ENCODE measurements around the gene VCAM1.
"Not testable (repeated sequence)": the region's sequence is repeated elsewhere in the genome, so short reads cannot be mapped to it uniquely, and the experiment has no call there.

VCAM1 gene, protein sequence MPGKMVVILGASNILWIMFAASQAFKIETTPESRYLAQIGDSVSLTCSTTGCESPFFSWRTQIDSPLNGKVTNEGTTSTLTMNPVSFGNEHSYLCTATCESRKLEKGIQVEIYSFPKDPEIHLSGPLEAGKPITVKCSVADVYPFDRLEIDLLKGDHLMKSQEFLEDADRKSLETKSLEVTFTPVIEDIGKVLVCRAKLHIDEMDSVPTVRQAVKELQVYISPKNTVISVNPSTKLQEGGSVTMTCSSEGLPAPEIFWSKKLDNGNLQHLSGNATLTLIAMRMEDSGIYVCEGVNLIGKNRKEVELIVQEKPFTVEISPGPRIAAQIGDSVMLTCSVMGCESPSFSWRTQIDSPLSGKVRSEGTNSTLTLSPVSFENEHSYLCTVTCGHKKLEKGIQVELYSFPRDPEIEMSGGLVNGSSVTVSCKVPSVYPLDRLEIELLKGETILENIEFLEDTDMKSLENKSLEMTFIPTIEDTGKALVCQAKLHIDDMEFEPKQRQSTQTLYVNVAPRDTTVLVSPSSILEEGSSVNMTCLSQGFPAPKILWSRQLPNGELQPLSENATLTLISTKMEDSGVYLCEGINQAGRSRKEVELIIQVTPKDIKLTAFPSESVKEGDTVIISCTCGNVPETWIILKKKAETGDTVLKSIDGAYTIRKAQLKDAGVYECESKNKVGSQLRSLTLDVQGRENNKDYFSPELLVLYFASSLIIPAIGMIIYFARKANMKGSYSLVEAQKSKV

DNA sequence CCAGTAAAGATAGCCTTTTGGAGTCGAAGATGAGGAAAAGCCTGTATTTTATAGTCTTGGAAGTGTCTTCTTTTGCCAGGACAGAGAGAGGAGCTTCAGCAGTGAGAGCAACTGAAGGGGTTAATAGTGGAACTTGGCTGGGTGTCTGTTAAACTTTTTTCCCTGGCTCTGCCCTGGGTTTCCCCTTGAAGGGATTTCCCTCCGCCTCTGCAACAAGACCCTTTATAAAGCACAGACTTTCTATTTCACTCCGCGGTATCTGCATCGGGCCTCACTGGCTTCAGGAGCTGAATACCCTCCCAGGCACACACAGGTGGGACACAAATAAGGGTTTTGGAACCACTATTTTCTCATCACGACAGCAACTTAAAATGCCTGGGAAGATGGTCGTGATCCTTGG, at the start of gene VCAM1:
Gene VCAM1, plus strand, starts transcription at position 253 of the 400 bp plus-strand sequence. Its CDS starts 119 bp downstream, at position 372.
- no peak for DNase-seq

DNA sequence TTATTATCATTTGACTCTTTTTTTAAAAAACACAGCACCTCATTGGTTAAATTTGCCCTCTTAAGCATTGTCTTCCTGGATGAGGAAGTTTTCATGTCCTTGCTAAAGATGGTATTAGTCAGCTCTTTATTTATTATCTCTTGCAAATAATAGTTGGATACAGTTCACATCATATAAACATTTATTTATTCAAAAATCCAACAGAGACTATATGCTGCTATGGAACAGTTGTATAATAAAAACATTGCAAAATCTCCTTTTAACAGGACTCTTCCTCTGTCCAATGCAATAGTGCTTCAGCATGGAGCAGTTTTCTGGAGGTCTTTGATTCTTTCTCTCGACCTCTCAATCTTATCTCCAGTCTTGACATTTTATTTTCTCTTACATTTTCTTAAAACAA, 49.5 kb upstream of the VCAM1 start:
- DNase-seq = no peak

DNA sequence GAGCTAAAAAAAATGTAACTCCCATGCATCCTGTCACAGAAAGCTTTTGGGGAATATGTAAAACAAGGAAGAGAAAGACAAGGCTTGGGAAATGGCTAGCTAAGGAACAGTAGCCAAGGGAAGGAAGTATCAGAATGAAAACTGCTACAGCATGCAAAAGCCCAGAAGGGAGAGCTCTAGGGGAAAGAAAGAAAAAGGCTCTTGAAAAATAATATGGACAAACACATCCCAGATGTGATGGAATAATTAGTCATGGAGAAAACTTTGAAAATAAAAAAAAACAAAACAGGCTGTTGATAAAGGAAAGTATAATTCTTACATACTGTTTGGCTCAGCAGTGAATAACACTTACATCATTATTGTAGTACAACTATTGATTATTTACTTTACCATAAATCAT, 47.9 kb upstream of the VCAM1 start:
- DNase-seq = no peak

DNA sequence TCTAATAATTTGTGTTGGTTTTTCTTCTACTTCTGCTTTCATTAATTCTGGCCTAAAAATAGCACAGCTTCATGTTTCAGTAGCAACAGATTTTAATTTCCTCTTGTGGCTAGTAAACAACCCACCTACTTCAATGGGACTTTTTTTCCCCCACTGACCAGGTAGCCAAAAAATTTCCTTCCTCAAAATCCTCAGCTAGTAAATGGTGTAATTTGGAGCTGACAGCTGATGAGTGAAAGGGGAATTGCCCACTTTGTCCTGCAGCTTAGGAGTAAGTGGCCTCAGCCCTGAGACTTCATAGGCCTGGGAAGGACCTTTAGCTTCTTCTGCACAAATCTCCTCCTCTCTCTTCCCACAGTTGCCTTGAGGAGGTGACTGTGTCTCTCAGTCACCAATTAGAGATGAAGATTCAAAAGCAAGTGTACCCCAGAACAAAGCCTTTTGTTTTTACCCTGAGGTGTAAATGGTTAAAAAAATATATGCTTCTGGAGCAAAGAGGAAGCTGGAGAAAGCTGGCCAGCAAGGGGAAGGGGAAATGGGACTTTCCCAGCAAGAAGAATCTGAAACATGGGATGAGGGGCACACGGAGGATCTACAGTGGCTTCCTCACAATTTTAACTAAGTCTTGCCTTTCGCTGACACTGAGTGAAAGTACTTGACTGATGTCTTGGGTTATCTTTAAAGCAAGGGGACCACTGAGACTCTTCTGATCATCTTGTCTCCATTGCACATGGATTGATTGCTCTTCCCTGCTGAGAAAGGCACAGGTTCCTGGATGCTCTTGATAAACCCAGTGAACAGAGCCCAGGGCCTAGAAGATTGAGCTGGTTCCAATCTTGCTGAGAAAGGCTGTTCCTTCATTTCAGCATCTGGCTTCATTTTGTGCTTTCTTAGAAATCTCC, 35.8 kb upstream of the VCAM1 start:
- DNase-seq = no peak

DNA sequence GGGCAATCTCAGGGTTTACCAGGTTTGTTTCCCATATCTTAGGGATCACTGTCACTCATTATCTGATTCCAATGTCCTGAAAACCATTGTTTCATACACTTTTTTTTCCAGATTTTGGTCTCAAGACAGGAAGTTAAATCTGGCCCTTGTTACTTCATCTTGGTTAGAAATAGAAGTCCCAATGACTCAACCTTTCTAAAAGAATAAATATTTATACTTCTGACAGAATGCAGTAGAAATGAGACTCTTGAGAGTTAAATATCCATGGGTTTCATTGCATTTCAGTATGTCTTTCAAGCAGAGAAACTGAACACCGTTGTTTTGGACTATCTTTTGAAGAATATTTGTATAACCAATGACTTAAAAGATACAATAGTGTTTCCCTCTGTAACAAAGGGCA, 19.8 kb upstream of the VCAM1 start:
- DNase-seq = no peak

DNA sequence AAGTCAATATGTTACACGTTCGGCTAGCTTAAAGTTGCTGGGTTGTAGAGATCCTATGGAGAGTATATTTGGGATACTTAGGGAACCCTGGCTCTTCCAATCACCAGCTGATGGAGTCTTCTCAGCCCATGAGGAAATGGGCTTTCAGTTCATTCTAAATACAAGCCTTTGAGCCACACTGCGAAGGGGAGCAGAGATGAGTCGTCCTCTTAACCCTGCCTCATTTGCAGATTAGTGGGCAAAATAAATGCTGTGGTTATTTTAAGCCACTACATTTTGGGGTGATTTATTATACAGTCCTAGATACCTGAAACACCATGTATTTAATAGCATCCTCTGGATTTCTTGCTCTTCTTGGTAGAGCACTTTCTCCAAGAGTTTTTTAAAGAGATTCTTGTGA, 19.0 kb upstream of the VCAM1 start:
- DNase-seq = no peak

DNA sequence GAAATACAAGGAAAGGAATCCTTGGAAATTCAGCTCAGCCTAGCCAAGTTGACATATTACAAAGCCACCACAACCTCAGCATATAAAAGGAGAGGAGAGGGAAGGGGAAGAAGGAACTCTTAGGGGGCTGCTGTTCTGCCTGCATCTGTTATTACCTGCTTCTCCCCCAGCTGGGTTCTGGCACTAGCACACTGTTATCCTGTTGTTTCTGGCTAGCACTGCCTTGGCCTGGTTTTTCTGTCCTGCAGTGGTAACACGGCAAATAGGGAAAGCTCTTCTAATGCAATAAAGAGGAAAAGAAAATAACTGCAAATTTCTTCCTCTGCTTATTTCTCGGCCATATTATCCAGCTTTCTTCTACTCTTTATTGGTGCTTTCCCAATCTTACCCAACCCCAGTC, 16.5 kb upstream of the VCAM1 start:
- no peak for DNase-seq

DNA sequence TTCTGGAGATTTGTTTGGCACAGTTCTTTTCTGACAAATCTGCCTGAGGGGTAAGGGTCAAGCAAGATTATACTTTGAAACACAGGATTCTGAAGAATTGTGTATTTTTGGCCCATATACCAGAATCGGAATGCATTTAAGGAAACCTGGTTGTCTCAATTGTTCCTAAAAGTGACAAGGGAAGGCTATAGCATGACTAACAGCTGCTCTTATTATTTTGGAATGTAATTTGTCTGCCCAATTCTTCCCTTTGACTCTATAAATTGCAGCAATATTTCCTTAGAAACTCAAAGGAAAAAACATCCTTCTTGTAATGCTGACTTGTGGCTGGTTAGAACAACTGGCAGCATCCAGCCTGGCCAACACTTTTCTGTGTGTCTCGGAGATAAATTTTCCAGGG, 15.8 kb upstream of the VCAM1 start:
- no peak for DNase-seq

DNA sequence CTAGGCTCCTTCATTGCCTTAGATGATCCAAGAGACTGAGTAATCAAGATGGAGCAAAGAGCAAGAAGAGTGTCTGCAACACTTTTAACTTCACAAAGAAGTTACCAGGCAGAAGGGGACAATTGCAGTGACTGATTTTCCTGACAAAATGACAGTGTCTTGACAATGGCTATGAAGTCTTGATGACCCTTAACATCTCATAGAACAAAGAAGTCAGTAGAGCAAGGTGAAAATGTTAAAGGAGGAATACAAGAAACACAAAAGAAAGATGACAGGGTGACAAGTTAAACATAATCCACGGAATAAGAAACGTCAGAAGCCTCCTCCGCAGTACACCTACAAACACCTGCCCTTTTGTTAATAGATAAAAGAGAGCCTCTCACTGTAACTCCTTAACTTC, 15.1 kb upstream of the VCAM1 start:
- DNase-seq = no peak

DNA sequence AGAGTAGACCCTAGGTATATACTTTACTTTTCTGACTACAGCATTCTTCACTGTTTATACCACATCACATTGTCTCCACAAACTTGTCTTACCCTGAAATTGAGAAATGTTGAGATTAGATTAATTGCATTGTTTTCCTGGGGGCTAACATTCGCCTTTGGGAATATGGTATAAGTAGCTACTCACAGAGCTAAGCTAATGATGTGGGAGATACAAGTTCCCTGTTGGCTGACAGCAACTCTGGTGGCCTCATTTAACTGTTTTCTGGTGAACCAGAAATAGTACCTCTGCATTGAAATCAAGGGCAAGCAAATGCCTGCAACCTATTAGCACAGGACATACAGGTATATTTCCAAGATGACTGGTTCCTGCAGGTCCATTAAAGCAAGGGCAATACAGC, 13.2 kb upstream of the VCAM1 start:
- no peak for DNase-seq

DNA sequence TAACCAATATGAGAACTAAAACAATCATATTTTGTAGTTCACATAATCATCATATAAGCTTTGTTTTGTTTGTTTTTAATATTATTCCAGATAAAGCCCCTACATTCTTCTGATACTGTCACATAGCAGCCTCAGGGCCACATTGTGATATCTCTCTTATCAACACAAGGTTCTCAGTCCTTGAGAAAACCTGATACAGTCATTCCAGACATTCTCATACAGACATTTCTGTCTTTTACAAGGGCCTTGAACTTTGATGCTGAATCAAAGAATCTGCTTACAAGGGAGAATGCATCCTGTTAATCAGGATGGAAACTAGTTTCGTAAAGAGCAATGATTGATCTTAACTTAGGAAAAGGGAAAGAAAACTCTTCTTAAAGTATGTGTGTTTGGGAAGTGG, 12.7 kb upstream of the VCAM1 start:
- no peak for DNase-seq

DNA sequence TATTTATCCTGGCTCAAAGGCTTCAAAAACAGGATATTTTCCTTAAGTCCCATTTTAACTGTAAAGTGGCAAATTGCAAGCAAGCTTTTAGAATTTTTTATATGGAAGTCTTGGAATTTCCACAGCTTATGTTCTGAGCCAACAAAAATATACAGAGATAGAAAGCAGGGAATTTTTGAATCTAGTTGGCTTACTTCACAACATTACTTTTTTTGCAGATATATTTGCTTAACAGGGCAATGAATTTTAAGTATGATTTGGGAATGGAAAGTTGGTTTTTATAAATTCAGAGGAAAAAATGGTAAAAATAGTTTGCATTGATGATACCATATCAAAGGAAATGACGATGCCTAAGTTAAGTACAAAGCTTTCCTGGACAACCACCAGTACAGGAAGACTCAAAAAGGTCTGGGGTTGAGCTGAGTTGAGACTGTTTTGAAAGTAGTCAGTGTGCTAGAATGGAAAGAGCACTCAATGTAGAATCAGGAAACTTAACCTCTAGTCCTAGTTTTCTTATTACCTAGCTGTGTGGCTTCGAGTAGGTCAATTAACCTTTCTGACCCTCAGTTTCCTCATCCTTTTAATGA, 11.0 kb upstream of the VCAM1 start:
- no peak for DNase-seq

DNA sequence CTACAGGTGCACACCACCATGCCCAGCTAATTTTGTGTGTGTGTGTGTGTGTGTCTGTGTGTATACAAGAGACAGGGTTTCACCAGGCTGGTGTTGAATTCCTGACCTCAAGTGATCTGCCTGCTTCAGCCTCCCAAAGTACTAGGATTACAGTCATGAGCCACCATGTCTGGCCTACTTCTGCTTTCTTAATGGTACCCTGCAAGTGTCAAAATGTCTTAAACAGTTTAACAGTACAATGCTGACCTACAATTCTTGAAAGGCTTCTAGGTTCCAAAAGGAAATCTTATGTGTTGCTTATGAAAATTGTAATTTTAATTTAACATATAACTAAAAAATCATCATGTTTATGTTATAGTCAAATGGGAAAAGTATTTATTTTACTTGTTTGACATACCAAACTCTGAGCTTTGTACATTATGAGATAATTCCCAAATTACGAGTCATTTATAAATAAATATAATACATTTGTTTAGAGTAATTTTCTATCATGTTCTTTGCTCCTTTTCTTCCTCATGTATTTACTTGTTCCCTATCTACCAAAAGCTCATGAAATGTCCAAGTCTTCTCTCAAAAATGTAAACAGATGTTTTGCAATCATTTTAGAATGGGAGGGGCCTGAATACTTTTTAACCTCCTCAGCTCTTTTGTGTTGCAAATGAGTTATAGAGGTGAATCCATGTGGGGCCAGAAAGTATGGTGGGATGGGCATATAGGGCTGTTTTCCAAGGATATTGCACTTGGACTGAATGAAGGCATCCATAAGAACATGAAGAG, 8.4 kb upstream of the VCAM1 start:
- no peak for DNase-seq

DNA sequence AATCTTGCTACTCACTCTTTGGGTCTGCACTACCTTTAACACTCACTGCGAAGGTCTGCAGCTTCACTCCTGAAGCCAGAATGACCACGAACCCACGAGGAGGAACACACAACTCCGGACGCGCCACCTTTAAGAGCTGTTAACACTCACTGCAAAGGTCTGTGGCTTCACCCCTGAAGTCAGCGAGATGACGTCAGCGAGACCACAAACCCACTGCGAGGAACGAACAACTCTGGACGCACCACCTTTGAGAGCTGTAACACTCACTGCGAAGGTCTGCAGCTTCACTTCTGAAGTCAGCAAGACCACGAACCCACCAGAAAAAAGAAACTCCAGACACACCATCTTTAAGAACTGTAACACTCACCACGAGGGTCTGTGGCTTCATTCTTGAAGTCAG, 6.5 kb upstream of the VCAM1 start:
- not testable (repeated sequence) for DNase-seq

DNA sequence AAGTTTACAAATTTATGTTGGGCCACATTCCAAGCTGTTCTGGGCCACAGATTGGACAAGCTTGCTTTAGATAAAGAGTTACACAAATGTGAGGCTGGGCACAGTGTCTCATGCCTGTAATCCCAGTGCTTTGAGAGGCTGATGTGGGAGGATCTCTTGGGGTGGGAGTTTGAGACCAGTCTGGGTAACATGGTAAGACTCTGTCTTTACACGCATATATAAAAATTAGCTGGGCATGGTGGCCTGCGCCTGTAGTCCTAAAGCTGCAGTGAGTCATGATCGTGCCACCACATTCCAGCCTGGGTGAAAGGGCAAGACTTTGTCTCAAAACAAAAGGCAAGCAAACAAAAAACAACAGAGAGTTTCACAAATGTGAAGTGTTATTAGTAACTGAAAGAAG, 5.9 kb upstream of the VCAM1 start:
- no peak for DNase-seq

DNA sequence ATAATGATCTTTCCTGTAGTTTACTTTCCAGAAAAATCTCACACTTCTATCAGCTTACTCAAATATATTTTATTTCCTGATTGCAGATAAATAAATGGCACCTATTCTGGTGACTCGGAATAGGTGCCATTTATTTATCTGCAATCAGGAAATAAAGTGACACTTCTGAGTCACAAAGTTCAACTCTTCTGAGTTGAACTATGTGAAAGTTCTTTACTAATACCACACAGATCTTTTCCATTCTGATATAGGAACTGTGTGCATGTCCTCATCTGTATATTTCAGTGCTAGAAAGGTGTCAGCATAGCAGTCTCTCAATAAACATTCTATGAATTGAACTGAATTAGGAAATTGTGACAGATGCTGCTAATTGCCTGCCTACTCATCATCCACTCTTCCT, 4.9 kb upstream of the VCAM1 start:
- no peak for DNase-seq

DNA sequence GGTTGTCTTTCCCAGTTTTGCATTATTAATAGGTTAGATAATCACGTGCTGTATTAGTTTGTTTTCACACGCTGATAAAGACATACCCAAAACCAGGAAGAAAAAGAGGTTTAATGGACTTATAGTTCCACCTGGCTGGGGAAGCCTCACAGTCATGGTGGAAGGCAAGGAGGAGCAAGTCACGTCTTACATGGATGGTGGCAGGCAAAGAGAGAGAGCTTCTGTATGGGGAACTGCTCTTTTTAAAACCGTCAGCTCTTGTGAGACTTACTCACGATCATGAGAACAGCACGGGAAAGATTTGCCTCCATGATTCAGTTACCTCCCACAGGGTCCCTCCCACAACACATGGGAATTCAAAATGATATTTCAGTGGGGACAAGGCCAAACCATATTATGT, 2.3 kb upstream of the VCAM1 start:
- DNase-seq = no peak

DNA sequence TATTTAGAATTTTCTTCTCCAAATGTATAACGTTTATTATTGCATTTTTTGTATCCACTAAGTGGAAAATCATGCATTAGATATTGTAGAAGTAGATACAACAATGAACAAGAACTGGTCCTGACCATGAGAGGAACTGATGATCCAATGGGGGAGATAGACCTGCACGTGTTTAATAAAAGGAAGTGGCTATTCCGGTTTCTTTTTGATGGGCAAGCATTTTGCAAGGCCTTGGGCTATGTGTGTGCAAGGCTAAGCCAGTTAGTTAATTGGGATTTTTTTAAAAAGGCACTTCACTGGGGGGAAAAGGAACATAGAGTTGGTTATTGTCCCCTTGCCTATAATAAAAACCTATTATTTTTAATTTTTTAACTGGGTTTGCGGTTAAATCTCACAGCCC, 961 bp upstream of the VCAM1 start:
- DNase-seq = no peak

DNA sequence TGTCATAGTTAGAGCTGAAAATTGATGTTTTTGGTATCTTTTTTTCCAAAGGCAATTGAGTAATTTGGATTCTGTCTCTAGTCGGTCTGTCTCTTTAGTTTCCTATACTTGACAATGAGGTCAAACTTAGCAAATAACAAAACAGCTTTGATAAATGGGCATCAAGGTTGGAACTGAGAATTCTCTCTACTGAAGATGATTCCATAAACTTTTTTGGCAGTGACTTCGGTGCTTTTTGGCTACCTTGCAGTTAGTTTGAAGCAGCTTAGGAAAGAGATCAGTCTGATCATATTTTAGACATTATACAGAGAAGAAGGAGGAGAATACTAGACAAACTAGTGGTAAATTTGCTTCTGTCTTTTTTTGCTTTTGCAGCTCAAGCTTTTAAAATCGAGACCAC, 559 bp downstream of the VCAM1 start:
- DNase-seq = no peak

DNA sequence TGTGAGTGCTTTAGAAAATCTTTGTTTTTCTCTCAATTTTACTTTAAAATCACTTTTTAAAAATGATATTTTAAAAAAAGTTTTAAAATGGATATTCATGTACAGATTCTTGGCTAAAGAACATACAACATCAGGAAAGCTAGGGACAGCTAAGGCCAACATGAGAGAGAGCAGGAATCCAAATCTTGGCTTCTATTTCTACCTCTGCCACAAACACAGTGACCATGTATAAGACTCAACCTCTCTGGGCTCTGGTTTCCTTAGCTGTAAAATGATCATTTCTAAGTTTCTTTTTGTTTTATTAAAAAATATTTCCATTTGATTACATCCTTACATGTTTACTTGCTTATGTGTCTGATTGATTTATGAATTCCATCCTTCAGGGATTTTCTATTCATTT, 1.2 kb downstream of the VCAM1 start:
- DNase-seq = no peak

DNA sequence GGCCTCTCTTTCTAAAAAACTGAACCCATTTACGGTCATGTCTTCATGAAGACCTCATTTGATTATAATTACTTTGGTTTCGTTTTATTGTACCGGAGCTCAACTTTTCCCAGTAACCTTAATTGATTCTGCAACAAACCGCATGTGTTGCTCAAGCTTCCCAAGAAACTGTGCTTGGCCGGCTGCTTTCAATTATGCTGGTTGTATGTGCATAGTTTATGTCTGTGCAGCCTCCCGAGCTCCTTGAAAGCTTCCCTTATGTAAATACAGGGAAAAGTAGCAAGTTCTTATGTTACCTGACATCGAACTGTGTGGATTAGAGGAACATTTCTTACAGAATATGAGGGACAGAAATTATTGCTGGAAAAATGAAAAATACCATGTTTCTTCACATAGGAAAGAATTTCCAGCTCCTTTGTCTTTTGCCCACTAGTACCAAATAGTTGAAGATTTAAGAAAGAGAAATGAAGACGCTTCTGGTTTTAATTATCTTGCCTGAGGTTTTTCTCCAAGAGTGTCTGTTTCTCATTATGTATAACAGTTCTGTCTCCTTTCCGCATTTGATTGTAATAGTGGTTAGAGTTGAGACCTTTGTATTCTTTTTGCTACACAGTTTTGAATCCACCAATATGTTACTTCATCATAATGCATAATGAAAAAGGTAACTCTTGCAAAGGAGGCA, 2.1 kb downstream of the VCAM1 start:
- DNase-seq = no peak

DNA sequence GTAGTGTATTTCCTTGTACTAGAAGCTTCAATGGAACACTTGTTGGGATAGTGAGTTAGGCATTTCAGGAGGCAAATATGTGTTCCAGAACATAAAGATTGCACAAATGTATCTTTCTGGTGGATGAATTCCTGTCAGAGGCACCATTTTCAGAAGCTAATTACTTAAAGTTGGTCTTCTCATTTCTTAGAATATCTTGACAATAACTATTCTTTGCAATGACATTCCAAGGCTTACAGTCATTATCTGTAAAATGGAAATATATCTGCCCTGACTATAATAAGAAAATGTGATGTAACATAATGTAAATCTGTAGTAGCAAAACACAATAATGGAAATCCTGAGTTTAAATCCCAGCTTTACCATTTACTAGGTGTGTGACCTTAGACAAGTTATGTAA, 2.7 kb downstream of the VCAM1 start:
- DNase-seq = no peak

Measured in NK-92 treated with Interleukin-12 subunit alpha and Interleukin-12 subunit beta, amount 100 ng/mL, for 24 hours (cell line).